BE2C (cell line): ENCODE data around the gene ARMC9.

Source experiments
- DNase-seq: peaks from one replicate; pipeline ENCODE4 v3.0.0-alpha.2; 2020
- H3K27me3 ChIP-seq: fragments of 250-450 bp; sonication (Bioruptor Pico); 2 replicates; pipeline ENCODE4 v1.5.1; 2020; ENCODE audit warnings: mild to moderate bottlenecking
- H3K36me3 ChIP-seq: fragments of 250-450 bp; sonication (Bioruptor Pico); 2 replicates; pipeline ENCODE4 v1.5.1; 2020; ENCODE audit warnings: mild to moderate bottlenecking
- H3K4me1 ChIP-seq: fragments of 250-450 bp; sonication (Bioruptor Pico); 2 replicates; pipeline ENCODE4 v1.5.1; 2020
- H3K4me3 ChIP-seq: 2 replicates; pipeline ENCODE4 v1.5.1; 2011; ENCODE audit warnings: low read depth, low read length
- H3K9me3 ChIP-seq: fragments of 250-450 bp; sonication (Bioruptor Pico); 2 replicates; pipeline ENCODE4 v1.5.1; 2020
- TF ChIP-seq, protein P1 (sequence below): IDR thresholded peaks from 2 replicates; pipeline ENCODE4 v1.5.1; 2012; ENCODE audit warnings: mild to moderate bottlenecking, low read depth, low read length

Gene ARMC9

GRCh38 chr2:231334981-231335380, 136.6 kb downstream of the ARMC9 start:
- no peaks in the 10 kb centered on the region; the same call in none of the 2 replicates for H3K36me3 ChIP-seq
- H3K4me3 ChIP-seq = no peak overlapping the region
- H3K9me3 ChIP-seq = no peaks in the 10 kb centered on the region
- no peak for DNase-seq
- no peaks in the 10 kb centered on the region for H3K27me3 ChIP-seq
- TF ChIP-seq, protein P1, sequence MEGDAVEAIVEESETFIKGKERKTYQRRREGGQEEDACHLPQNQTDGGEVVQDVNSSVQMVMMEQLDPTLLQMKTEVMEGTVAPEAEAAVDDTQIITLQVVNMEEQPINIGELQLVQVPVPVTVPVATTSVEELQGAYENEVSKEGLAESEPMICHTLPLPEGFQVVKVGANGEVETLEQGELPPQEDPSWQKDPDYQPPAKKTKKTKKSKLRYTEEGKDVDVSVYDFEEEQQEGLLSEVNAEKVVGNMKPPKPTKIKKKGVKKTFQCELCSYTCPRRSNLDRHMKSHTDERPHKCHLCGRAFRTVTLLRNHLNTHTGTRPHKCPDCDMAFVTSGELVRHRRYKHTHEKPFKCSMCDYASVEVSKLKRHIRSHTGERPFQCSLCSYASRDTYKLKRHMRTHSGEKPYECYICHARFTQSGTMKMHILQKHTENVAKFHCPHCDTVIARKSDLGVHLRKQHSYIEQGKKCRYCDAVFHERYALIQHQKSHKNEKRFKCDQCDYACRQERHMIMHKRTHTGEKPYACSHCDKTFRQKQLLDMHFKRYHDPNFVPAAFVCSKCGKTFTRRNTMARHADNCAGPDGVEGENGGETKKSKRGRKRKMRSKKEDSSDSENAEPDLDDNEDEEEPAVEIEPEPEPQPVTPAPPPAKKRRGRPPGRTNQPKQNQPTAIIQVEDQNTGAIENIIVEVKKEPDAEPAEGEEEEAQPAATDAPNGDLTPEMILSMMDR = no peak
- peaks cover 4% of the 10 kb centered on the region; the same call in 1 of the 2 replicates for H3K4me1 ChIP-seq

GRCh38 chr2:231335591-231335990, 137.2 kb downstream of the ARMC9 start:
- Histone ChIP-seq H3K4me1 (peaks cover 4% of the 10 kb centered on the region; the same call in 1 of the 2 replicates), H3K27me3 (no peaks in the 10 kb centered on the region), H3K4me3 (no peak overlapping the region), H3K9me3 (no peaks in the 10 kb centered on the region), H3K36me3 (no peaks in the 10 kb centered on the region; the same call in none of the 2 replicates)
- no peak for DNase-seq
- TF ChIP-seq, protein P1 = no peak

GRCh38 chr2:231336236-231336635, 137.8 kb downstream of the ARMC9 start:
- Histone ChIP-seq H3K27me3 (no peaks in the 10 kb centered on the region), H3K9me3 (no peaks in the 10 kb centered on the region), H3K4me1 (peaks cover 4% of the 10 kb centered on the region; the same call in 1 of the 2 replicates), H3K4me3 (no peak overlapping the region), H3K36me3 (no peaks in the 10 kb centered on the region; the same call in none of the 2 replicates)
- TF ChIP-seq, protein P1 = no peak
- DNase-seq = no peak

GRCh38 chr2:231336700-231337099, 138.3 kb downstream of the ARMC9 start:
- Histone ChIP-seq H3K9me3 (no peaks in the 10 kb centered on the region), H3K4me1 (peaks cover 4% of the 10 kb centered on the region; the same call in 1 of the 2 replicates), H3K36me3 (no peaks in the 10 kb centered on the region; the same call in none of the 2 replicates), H3K4me3 (no peak overlapping the region), H3K27me3 (no peaks in the 10 kb centered on the region)
- TF ChIP-seq, protein P1 = no peak
- DNase-seq = no peak

DNA sequence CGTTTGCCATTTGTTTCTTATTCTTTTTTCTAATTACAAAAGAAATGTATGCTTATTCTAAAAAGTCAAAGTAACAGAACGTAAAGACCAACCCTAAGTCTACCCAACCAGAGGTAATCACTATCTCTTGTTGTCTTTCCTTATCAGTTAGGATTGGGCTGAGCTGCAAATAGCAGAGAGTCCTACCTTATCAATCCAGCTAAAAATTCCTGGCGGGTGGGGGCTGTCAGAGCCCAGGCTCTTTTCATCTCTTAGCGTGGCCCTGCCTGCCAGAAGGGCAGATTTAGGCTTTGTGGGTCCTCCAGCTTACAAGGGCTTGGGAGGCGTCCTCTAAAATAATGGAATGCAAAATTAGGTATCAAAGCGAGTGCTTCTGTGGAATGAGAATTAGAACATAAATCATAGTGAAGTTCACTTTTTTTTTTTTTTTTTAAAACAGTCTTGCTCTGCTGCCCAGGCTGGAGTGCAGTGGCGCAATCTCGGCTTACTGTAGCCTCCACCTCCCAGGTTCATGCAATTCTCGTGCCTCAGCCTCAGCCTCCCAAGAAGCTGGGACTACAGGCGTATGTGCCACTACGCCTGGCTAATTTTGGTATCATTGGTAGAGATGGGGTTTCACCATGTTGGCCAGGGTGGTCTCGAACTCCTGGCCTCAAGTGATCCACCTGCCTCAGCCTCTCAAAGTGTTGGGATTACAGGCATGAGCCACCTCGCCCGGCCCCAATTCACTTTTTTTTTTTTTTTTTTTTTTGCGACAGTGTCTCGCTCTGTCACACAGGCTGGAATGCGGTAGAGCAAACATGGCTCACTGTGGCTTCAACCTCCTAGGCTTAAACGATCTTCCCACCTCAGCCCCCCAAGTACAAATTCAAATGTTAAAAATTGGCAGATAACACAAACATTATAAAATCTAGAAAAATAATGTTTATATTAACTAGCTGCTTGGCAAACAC, 139.7 kb downstream of the ARMC9 start:
- no peaks in the 10 kb centered on the region for H3K27me3 ChIP-seq
- DNase-seq = no peak

More for the DNA sequence above, 139.7 kb downstream of the ARMC9 start:
- Histone ChIP-seq H3K4me1 (peaks cover 4% of the 10 kb centered on the region; the same call in 1 of the 2 replicates), H3K4me3 (no peak overlapping the region), H3K9me3 (no peaks in the 10 kb centered on the region), H3K36me3 (no peaks in the 10 kb centered on the region; the same call in 1 of the 2 replicates)
- TF ChIP-seq, protein P1 = no peak
